ENCODE results near the gene DAG1.

DNA sequence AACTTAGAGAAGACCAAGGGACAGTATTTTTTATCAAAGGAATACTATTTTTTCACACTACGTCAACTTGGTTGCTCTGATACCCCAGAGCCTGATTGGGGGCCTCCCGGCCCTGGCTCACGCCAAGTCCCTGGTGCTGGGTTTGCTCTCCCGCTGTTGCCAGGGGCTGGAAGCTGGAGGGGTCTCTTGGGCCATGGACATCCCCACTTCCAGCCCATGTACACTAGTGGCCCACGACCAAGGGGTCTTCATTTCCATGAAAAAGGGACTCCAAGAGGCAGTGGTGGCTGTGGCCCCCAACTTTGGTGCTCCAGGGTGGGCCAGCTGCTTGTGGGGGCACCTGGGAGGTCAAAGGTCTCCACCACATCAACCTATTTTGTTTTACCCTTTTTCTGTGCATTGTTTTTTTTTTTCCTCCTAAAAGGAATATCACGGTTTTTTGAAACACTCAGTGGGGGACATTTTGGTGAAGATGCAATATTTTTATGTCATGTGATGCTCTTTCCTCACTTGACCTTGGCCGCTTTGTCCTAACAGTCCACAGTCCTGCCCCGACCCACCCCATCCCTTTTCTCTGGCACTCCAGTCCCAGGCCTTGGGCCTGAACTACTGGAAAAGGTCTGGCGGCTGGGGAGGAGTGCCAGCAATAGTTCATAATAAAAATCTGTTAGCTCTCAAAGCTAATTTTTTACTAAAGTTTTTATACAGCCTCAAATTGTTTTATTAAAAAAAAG is 63.9 kb downstream of the DAG1 start:
- no peak for TF ChIP-seq CTCF (IDR thresholded peaks at IDR 0.05)
- TF ChIP-seq, protein P1, sequence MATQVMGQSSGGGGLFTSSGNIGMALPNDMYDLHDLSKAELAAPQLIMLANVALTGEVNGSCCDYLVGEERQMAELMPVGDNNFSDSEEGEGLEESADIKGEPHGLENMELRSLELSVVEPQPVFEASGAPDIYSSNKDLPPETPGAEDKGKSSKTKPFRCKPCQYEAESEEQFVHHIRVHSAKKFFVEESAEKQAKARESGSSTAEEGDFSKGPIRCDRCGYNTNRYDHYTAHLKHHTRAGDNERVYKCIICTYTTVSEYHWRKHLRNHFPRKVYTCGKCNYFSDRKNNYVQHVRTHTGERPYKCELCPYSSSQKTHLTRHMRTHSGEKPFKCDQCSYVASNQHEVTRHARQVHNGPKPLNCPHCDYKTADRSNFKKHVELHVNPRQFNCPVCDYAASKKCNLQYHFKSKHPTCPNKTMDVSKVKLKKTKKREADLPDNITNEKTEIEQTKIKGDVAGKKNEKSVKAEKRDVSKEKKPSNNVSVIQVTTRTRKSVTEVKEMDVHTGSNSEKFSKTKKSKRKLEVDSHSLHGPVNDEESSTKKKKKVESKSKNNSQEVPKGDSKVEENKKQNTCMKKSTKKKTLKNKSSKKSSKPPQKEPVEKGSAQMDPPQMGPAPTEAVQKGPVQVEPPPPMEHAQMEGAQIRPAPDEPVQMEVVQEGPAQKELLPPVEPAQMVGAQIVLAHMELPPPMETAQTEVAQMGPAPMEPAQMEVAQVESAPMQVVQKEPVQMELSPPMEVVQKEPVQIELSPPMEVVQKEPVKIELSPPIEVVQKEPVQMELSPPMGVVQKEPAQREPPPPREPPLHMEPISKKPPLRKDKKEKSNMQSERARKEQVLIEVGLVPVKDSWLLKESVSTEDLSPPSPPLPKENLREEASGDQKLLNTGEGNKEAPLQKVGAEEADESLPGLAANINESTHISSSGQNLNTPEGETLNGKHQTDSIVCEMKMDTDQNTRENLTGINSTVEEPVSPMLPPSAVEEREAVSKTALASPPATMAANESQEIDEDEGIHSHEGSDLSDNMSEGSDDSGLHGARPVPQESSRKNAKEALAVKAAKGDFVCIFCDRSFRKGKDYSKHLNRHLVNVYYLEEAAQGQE (IDR thresholded peaks at IDR 0.05; ENCODE audit: low read depth, low read length) = no peak
- no peak for TF ChIP-seq TEAD4 (IDR thresholded peaks at IDR 0.05; ENCODE audit: borderline replicate concordance, insufficient read depth)
- no peak for TF ChIP-seq SMC3 (IDR thresholded peaks at IDR 0.05; ENCODE audit: low read depth, low read length)
- TF ChIP-seq TAF1 (IDR thresholded peaks at IDR 0.05; ENCODE audit: borderline replicate concordance, low read depth, low read length) = no peak
- TF ChIP-seq RAD21 (IDR thresholded peaks at IDR 0.05; ENCODE audit: low read length) = no peak
- no peak for TF ChIP-seq EZH2phosphoT487 (IDR thresholded peaks at IDR 0.05; ENCODE audit: borderline replicate concordance, low read depth)
- no peak for TF ChIP-seq RCOR1 (IDR thresholded peaks at IDR 0.05; ENCODE audit: low read length)
- TF ChIP-seq, protein P2, sequence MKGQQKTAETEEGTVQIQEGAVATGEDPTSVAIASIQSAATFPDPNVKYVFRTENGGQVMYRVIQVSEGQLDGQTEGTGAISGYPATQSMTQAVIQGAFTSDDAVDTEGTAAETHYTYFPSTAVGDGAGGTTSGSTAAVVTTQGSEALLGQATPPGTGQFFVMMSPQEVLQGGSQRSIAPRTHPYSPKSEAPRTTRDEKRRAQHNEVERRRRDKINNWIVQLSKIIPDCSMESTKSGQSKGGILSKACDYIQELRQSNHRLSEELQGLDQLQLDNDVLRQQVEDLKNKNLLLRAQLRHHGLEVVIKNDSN (IDR thresholded peaks at IDR 0.05; ENCODE audit: borderline replicate concordance, low read depth) = no peak
- no peak for TF ChIP-seq EP300 (IDR thresholded peaks at IDR 0.05; ENCODE audit: borderline replicate concordance in 1 of 2, low read depth in 1 of 2, low read length in 1 of 2)
- no peak for TF ChIP-seq MEF2A (IDR thresholded peaks at IDR 0.05; ENCODE audit: borderline replicate concordance, low read depth)
- TF ChIP-seq POLR2AphosphoS5 (IDR thresholded peaks at IDR 0.05; ENCODE audit: low read depth, low read length) = no peak

Measured in SK-N-SH (cell line).